Caki2 (cell line): Measurements from ENCODE around the gene BMP7. TPM values are rescaled to one million over a fixed set of nuclear protein-coding genes. Genes with fewer than 3 reads are reported as not detected.

ENCODE experiments used
- DNase-seq: peaks from one replicate; pipeline ENCODE4 v3.0.0-alpha.2; 2015; ENCODE audit warnings: low read depth
- in situ Hi-C: cut with HindIII; loops from 2 replicates; pipeline ENCODE4 v1.10.0; 2016; ENCODE audit warnings: low sequenced_read_pairs, low pct_unique_long_range_greater_than_20kb, mixed read lengths
- total RNA-seq: library from RNA; depleted of rRNA; stranded (reverse); fragments of >200 nt; shearing (Covaris generic); gene quantifications from 2 replicates; pipeline ENCODE4 v1.2.3, GENCODE V29; 2014; ENCODE audit warnings: low replicate concordance

BMP7 gene
- total RNA-seq, 1 experiment from 2014 or later: 0.24 TPM

DNA sequence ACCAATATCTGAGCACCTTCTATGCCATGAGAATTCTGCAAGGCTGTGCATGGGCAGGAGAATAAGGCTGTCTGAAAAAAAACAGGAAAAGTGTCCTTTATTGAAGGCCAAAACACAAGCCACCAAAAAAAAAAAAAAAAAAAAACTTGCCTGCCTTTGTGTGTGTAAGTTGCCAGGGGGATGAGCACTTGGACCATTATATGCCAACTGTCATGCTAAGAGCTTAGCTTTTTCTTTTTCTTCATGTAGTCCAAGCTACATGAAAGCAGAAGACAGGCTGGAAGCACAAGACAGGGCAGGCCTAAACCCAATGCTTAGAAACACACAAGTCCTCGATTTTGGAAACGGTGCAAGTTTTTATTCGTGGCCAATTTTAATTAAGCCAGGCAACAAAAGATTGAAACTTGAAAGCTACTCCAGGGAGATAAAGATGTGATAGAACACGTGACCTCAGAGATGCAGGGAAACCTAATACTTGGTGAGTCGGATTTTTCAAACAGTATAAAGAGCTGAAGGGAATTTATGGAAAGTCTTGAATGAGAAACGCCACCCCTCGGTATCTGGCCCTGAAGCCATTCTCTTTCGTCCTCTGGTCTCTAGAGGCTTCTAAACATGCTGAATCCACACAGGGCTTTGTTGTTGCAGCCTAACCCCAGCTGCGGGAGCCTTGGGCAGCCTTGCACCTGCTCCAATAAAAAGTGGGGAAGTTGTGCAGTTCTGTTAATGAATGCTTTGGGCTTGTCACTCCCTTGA lies 8.6 kb downstream of the BMP7 start:
- in situ Hi-C loops: no loop called here
- DNase-seq: no peak

GRCh38 chr20:57256908-57257307 lies 9.5 kb downstream of the BMP7 start:
- in situ Hi-C loops: no loop called here
- DNase-seq: no peak

GRCh38 chr20:57256205-57256604 lies 10.2 kb downstream of the BMP7 start:
- in situ Hi-C loops: no loop called here
- no peak for DNase-seq

- in situ Hi-C loops: no loop called here
- DNase-seq: no peak
Observed at GRCh38 chr20:57255183-57255582, 11.3 kb downstream of the BMP7 start.

DNA sequence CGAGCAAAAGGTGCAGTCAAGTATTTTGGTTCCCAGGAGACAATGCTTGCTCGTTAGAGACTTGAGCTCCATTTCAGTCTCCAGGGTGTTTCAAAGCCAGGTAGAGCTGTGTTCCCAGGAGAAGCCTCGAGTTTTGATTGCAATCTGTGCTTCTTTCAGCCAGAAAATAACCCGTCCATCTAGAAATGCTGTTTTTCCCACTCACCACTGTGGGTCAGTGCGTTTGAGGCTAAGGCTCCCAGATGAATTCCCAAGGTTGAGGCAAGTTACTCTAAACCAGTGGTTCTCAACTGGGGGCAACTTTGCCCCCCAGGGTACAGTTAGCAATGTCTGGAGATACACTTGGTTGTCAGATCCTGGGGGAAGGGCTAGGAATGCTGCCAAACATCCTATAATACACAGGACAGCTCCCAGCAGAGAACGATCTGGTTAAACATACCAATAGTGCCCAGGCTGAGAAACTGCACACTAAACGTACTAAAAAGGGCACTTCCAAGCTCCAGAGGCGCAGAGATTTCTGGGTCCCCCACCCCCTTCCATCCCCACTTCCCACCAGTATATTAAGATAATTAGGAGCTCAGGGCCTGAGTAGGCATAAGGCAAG lies 13.8 kb downstream of the BMP7 start:
- DNase-seq: no peak
- in situ Hi-C loops: no loop called here

- DNase-seq: no peak
- in situ Hi-C loops: no loop called here
Observed at GRCh38 chr20:57251949-57252348, 14.5 kb downstream of the BMP7 start.

DNA sequence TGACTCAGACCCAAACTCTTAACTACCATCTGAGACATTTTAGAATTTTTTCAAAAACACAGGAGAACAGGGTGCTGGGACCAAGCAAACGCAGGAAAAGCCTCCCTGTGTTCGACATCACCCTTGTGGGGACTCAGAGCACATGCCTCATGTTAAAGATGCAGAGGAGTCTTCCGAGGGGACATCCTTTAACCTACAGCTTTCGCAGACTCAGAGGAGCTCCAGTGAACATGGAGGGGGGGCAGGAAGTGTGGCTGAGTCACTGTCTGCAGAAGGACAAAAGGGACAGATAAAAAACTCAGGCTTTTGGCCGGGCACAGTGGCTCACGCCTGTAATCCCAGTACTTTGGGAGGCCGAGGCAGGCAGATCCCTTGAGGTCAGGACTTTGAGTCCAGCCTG lies 15.1 kb downstream of the BMP7 start:
- in situ Hi-C loops: no loop called here
- DNase-seq: no peak

- in situ Hi-C loops: no loop called here
- no peak for DNase-seq
Observed at GRCh38 chr20:57250607-57251343, 15.7 kb downstream of the BMP7 start.

DNA sequence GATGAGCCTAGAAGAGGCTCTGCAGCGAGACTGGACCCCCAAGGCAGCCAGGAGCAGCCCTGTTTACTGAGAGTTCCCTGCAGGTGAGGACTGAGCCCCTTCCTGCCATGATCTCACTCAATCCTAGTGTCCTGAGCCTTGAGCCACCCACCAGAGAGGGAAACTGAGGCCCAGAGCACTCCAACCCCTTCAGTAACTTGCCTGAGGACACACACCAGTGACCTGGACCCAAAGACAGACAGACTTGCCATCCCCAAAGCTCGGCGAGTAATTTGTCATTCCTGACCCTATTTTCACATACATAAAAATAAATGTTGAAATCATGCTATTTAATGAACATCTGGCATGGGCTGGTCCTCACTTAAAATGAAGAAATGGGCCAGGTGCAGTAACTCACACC lies 16.7 kb downstream of the BMP7 start:
- in situ Hi-C loops: no loop called here
- DNase-seq: no peak

GRCh38 chr20:57249073-57249472 lies 17.4 kb downstream of the BMP7 start:
- in situ Hi-C loops: no loop called here
- no peak for DNase-seq

DNA sequence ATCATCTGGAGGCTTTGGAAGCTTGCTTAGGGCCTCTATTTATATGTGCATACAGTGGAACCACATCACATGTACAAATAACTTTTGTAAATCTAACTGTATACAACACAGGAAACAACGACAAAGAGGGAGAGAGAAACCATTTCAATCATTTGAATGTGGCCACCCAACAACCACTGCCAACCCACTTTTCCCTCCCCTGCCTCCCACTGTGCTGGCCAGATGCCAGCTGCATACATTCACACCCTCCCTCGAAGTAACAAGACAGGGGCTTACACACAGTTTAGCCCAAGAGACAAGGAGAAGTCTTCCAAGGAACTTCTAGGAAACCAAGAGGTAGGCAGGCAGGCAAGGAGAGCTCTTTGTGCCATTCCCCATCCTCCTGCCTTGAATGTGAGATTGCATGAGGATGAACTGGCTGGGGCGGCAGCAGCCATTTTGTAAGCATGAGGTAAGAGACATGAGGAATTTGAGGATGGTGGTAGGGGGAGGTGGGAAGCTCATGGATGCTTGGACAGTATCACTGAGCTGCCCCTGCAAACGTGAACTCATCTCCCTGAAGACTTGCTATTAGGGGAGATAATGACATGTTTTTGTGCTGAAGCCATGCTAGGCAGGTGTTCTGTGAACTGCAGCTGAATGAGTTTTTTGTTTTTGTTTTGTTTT lies 18.2 kb downstream of the BMP7 start:
- no peak for DNase-seq
- in situ Hi-C loops: no loop called here

- no peak for DNase-seq
- in situ Hi-C loops: no loop called here
Observed at GRCh38 chr20:57247292-57247965, 19.0 kb downstream of the BMP7 start.

DNA sequence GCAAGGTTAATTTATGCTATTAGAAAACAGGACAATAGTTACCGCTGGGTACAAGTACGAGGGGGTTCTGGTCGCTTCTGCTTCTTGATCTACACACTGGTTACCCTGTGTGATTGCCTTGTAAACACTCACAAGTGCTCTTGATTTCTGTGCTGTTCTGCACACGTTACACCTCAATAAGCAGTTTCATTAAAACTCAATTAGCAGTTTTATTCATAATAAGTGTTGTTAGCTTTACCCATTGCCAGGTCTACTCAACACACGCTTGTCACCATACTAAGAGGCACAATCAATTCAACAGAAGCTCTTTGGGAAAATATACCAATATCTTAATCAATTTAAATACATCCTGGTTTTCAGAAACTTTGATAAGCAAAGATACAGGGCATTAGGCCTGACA lies 20.4 kb downstream of the BMP7 start:
- in situ Hi-C loops: no loop called here
- DNase-seq: no peak

GRCh38 chr20:57244627-57245214 lies 21.7 kb downstream of the BMP7 start:
- in situ Hi-C loops: no loop called here

DNA sequence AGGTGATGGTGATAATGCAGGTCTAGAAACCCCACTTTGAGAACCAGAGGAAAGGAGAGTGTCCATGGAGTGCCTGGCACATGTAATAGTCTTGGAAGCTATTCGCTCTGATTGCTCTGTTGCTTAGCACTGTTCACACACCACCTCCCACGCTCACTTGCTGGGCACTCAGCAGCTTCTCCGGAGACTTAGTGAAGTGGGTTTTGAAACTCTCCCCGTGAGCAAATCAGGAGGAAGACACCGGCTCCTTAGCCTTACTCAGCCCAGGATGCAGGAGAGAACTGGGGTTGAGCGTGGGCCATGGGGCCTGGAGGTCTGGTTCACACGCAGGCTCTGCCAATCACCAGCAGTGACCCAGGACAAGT lies 22.2 kb downstream of the BMP7 start:
- in situ Hi-C loops: no loop called here
- DNase-seq: no peak

More at GRCh38 chr20:57244627-57245214, 21.7 kb downstream of the BMP7 start:
- no peak for DNase-seq

DNA sequence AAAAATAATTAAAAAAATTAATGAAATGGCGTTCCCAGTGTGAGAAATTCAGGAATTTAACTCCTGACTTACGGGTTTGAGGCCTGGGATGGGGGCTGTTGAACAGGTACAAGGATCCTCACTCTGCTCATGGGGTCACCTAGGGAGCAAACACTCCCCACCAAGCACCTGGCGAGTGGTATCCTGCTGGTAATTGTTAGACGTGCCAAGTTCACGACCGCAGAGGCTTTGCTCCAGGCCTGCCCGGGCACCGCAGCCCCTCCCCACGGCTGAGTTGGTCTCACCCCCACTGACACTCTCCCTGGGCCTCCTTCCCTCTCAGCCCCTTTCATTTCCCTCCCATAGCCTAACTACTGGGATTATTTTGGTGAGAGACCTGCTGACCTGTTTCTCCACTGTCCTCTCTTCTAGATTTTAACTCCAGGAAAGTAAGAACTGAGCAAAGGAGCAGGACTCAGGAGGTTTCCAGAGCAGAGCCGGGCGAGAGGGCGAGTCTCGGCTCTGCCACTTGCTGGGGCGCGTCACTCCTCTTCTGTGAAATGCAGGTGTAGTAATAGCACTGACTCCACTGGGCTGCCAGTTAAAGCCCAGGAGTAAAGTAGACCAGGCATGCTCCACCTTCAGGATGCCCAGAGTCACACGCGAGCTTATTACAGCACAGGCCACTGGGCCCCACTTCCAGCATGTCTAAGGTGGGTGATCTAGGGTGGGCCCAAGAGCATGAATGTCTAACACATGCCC lies 22.8 kb downstream of the BMP7 start:
- DNase-seq: no peak
- in situ Hi-C loops: no loop called here

- in situ Hi-C loops: no loop called here
- DNase-seq: no peak
Observed at GRCh38 chr20:57242414-57242813, 24.0 kb downstream of the BMP7 start.
